ENCODE results near the gene MASP2.

DNA sequence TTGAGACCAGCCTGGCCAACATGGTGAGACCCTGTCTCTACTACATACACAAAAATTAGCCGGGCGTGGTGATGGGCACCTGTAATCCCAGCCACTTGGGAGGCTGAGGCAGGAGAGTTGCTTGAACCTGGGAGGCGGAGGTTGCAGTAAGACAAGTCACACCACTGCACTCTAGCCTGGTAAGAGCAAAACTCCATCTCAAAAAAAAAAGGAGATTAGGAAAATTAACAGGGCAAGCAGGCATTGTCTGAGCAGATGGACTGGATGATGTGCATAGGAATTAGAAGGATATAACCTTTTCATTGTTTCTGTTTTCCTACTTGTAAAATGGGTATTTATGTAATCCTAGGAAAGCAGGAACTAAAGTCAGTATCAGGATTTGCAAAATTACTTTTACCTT lies 19.0 kb downstream of the MASP2 start:
- TF ChIP-seq SIN3A (IDR thresholded peaks at IDR 0.05; ENCODE audit: borderline replicate concordance, insufficient read depth, low read length) (no peak), POLR2AphosphoS5 (IDR thresholded peaks at IDR 0.05; ENCODE audit: low read depth, low read length) (no peak)
